ENCODE data around the gene AKAP10.
"Not testable (repeated sequence)": the region's sequence is repeated elsewhere in the genome, so short reads cannot be mapped to it uniquely, and the experiment has no call there.

The AKAP10 gene

DNA sequence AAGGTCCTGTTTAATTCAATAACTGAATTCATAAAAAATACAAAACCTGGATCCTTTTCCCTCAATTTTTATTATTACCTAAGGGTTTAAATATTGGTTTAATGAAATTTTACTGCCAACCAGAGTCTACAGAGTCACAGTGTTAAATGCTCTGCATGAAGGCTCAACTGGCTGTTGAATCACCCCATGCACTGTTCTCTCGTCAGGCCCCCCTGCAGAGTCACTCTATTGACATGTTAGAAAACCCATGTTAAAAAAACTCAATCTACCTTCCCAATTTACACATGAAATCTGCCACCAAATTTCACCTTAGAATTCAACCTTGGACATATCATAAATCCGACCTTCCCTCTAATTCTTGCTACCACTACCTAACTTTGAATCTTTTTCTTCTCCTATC lies 66.6 kb downstream of the AKAP10 start:
- no peak for DNase-seq

DNA sequence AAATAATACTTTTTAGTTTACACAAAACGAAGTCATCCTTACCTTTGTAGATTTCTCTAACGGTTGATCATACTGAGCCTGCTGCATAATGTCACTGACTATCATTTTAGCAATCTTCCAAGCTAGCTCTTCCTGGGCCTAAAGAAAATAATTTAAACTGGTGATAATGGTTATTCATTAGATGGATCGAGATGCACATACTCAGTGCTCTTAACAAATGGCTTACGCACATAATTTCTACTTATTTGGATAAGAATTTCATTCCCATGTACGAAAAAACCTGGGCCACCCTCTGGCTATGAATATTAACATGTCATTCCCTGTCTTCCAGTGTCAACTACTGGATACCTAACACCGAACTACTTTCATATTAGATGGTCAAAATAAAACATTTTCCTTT lies 68.5 kb downstream of the AKAP10 start:
- no peak for DNase-seq

DNA sequence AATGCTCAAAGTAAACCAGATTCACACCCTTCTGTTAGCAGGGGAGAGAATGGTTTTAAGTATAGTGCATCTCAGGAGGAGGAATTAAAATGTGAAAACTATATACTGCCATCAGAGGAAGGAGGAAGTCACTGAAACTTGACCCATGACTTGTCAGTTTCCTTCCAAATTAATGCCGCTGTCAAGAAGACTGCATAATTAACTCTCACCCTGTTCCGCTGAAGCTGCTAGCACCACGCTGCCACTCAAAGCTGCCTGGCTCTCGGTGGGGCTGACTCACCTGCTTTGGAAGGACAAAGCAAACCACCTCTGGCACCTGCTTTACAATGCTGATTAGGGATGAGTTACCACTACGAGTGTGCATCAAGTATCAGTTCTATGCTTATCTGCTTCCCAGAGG lies 72.1 kb downstream of the AKAP10 start:
- DNase-seq: no peak

DNA sequence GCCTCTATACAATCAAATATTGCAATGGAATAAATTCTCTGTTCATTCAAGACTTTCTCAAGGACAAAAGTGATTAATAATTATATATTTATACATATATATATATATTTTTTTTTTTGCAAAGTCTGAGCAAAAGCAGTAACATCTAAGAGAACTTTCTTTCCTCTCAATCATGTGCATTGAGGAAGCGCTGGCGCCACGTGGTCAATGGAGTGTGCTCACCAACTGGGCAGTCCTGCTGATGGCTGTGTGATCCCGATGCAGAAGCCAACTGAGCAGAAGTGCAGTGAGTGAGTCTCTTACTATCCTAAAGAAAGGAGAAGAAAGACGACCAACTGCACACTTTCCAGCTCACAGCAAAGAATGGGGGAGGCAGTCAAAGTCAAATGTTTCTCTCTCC lies 72.7 kb downstream of the AKAP10 start:
- no peak for DNase-seq

- no peak for DNase-seq
These were observed 73.2 kb downstream of the AKAP10 start for GRCh38 chr17:19904412-19904811.

- no peak for DNase-seq
These were observed 76.8 kb downstream of the AKAP10 start for GRCh38 chr17:19900809-19901208.

DNA sequence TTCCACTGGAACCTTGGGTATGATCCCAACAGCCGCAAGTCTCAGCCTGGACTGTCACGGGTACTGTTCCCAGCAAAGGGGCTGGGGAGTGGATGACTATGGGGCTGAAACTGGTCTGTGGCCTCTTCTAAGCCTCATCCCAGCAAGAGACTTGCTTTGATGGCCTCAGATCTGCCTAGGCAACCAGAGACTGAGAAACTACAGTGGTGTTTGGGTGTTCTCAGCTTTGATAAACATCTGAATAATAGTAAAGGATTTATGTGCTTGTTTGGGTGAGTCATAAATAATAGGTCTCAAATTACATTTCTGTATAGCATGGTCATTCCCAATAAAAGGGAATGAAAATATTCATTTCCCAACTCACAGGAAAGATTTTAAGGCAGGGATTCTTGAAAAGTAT lies 79.7 kb downstream of the AKAP10 start:
- DNase-seq: no peak

GRCh38 chr17:19897090-19897837 lies 80.4 kb downstream of the AKAP10 start:
- no peak for DNase-seq

DNA sequence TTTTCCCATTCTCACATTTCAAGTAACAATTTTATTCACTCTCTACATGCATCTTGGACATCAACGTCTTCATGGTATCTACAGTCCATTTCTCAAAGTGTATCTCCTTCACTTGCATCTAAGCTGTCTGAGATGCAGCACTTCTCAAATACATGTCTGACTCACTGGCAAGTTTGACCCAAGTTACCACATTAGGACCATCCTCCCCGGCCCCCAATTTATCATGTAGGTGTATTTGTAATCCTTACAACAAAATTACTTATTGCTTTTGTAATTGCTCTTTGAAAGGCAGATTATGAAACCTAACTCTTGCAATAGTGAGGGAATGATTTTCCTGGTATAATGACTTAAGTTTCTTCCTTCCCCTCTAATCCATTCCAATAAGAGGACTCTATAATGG lies 80.9 kb downstream of the AKAP10 start:
- DNase-seq: no peak

DNA sequence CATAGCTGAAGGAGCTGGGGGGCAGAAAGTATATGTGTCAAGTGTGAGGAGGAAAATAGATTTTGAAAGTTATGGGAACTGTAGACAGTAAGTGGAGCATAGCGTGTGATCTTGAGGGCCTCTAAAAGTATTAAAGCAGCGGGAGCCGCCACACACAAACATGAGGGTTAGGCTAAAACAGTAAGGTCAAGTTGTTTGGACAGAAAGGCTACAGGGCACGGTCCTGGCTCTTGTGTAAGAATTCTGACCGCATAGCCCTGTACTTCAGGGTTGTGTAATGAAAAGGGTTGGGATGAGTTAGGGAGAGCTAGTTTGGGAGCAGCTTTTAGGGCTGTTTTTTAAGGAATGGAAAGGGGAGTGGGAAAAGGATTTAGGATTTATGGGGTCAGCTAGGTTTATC lies 87.1 kb downstream of the AKAP10 start:
- DNase-seq: not testable (repeated sequence)

- not testable (repeated sequence) for DNase-seq
These were observed 87.6 kb downstream of the AKAP10 start for GRCh38 chr17:19890001-19890400.

DNA sequence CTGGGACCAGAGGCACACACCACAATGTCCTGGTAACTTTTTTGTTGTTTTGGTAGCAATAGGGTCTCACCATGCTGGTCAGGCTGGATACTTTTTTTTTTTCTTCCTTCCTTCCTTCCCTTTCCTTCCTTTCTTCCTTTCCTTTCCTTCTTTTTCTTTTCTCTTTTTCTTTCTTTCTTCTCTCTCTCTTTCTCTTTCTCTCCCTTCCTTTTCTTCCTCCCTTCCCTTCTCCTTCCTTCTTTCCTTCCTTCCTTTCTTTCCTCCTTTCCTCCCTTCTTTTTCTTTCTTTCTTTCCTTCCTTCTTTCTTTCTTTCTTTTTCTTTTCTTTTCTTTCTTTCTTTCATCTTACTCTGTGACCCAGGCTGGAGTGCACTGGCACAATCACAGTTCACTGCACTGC lies 91.5 kb downstream of the AKAP10 start:
- DNase-seq: no peak

GRCh38 chr17:19883537-19884215 lies 94.0 kb downstream of the AKAP10 start:
- DNase-seq: no peak

DNA sequence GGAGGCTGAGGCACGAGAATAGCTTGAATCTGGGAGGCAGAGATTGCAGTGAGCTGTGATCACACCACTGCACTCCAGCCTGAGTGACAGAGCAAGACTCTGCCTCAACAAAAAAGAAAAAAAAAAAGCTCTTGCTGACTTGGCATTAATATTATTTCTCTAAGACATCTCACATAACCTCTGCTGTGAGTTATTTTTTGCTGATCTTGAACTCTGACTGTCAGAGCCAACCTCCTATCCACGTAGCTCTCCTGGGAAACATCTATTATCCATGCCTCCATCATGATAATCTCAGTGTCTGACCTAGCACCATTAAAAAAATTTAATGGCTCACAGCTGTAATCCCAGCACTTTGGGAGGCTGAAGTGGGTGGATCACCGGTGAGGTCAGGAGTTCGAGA lies 97.2 kb downstream of the AKAP10 start:
- no peak for DNase-seq

DNA sequence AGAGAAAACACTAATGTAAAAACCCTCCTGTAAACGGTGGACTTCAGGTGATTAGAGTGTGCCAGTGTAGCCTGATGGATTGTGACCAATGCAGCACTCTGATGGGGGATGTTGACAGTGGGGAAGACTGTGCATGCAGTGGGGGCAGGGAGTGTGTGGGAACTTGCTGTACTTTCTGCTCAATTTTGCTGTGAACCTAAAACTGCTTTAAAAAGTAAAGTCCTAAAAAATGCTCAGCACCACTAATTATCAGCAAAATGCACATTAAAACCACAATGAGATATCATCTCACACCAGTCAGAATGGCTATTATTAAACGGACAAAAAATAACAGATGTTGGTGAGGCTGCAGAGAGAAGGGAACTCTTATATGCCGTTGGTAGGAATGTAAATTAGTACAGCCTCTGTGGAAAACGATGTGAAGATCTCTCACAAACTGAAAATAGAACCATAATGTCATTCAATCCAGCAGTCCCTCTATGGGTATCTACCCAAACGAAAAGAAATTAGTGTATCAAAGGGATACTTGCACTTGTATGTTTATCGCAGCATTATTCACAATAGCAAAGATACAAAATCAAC lies 100.2 kb downstream of the AKAP10 start:
- DNase-seq: no peak

GRCh38 chr17:19876529-19877161 lies 101.0 kb downstream of the AKAP10 start:
- no peak for DNase-seq

GRCh38 chr17:19874256-19874655 lies 103.4 kb downstream of the AKAP10 start:
- DNase-seq: no peak

GRCh38 chr17:19873346-19873745 lies 104.3 kb downstream of the AKAP10 start:
- DNase-seq: no peak

- no peak for DNase-seq
These were observed 109.6 kb downstream of the AKAP10 start for GRCh38 chr17:19868079-19868395.

- no peak for DNase-seq
These were observed 110.1 kb downstream of the AKAP10 start, which contains the start of gene ULK2 for GRCh38 chr17:19867329-19868078. Gene ULK2, minus strand, starts transcription at chr17:19867936. Its CDS starts 519 bp downstream, at chr17:19867417.

DNA sequence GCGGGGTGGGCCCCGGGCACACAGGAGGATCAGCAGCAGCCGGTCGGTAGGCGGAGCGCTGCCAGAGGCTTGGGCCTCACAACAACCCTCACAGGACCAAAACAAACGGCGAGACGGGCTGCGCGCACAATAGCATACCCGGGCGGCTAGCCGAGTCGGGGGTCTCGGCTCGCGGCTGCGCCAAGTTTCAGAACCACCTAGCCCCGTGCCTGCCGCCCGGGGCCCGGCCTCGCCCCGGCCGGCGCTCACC lies 110.6 kb downstream of the AKAP10 start:
- no peak for DNase-seq

DNA sequence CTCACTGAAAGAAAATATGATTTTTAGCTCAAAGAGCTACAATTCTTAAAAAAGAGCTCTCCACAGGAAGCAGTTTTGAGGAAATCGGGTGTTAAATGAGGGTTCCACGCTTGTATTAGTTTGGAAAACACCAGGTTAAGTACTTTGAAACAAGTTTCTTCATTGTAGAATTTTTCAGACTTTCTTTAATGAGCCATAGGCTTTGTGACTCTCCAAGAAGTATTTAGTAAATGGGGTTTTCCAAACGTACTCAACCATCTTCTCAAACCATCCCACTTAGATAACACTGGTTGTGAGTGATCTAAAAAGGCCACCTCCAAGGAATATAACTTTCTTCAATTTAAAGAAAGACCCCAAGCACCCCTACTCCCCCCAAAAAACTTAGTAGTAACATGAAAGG lies 112.6 kb downstream of the AKAP10 start:
- no peak for DNase-seq

DNA sequence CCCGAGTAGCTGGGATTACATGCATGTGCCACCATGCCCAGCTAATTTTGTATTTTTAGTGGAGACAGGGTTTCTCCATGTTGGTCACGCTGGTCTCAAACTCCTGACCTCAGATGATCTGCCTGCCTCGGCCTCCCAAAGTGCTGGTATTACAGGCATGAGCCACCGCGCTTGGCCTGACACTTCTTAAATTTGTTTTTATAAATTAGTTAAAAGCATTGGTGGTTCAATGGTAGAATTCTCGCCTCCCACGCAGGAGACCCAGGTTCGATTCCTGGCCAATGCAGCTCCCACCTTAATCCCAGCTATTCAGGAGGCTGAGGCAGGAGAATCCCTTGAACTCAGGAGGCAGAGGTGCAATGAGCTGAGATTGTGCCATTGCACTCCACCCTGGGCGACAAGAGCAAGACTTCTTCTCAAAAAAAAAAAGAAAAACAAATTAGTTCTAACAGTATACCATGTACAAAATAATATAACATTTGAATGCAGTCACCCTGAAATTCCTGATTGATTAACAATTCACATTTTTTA lies 116.9 kb downstream of the AKAP10 start:
- not testable (repeated sequence) for DNase-seq
